ENCODE measurements around the gene GSS. TPM values are rescaled to one million over a fixed set of nuclear protein-coding genes. Genes with fewer than 3 reads are reported as not detected.

Gene GSS
- total RNA-seq (ENCODE audit: unreplicated experiment), result 48.3 TPM
- long read RNA-seq, transcript GSS-201 (13 exons, 1,919 nt), result major isoform, 43 of 59 reads
- long read RNA-seq, partial matches to known transcripts, result 5 of 59 reads
- long read RNA-seq, other reads (novel, unspliced or antisense), result 11 of 59 reads

DNA sequence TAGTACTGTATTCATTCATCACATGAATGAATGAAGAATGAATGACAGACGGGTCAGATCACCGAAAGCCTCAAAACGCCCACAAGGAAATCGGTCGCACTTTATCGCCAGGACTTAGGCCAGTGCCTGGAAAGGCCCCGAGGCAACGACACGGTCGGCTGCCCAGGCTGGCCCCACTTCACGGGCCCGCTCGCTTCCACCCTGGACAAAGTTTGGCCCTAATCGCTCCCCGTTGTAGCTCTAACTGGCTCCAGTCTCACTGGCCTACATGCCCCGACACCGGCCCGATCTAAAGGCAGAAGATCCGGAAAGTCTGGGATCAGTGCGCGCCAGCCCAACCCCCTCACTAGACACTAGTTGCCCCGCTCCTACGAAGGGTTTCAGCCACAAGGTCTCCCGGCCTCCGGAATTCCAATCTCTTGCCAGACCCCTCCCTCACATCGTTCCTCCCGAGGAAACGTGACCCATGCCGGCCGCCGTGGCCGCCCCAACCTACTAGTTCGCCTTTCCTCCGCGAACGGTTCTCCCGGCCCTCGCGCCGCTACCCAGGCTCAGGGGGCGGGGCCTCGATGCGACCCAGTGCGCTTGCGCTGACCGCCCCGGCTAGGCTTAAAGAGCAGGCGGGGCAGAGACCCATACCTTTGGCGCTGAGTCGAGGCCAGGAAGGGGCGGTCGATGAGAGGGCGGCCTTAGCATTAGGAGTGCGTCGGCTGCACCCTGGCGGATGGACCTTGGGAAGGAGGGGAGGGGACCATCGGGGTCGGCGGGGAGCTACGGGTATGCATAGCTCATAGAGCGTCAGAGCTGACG lies at the start of gene GSS, which contains the start of gene MYH7B:
Gene GSS, minus strand, starts transcription at position 576 of the 810 bp plus-strand sequence. CDS start 3,954 bp downstream, outside the sequence.
Gene MYH7B, plus strand, starts transcription at position 638 of the 810 bp plus-strand sequence. CDS start 22,138 bp downstream, outside the sequence.
- Mint-ChIP-seq H3K27me3 (ENCODE audit: unreplicated experiment) (peaks cover 5% of the 10 kb centered on the region), H3K4me3 (ENCODE audit: unreplicated experiment) (peak within 1 kb of the TSS; percentile 95), H3K27ac (ENCODE audit: unreplicated experiment) (peak within 1 kb of the TSS; percentile 95), H3K4me1 (ENCODE audit: unreplicated experiment) (peaks cover 27% of the 10 kb centered on the region), H3K36me3 (ENCODE audit: low read depth, unreplicated experiment) (peaks cover 4% of the 10 kb centered on the region), H3K9me3 (ENCODE audit: unreplicated experiment) (no peaks in the 10 kb centered on the region)
- TF ChIP-seq, protein P1, sequence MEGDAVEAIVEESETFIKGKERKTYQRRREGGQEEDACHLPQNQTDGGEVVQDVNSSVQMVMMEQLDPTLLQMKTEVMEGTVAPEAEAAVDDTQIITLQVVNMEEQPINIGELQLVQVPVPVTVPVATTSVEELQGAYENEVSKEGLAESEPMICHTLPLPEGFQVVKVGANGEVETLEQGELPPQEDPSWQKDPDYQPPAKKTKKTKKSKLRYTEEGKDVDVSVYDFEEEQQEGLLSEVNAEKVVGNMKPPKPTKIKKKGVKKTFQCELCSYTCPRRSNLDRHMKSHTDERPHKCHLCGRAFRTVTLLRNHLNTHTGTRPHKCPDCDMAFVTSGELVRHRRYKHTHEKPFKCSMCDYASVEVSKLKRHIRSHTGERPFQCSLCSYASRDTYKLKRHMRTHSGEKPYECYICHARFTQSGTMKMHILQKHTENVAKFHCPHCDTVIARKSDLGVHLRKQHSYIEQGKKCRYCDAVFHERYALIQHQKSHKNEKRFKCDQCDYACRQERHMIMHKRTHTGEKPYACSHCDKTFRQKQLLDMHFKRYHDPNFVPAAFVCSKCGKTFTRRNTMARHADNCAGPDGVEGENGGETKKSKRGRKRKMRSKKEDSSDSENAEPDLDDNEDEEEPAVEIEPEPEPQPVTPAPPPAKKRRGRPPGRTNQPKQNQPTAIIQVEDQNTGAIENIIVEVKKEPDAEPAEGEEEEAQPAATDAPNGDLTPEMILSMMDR (IDR thresholded peaks at IDR 0.05; ENCODE audit: unreplicated experiment), result no peak
- DNase-seq (ENCODE audit: low spot score), result peak; percentile 100

DNA sequence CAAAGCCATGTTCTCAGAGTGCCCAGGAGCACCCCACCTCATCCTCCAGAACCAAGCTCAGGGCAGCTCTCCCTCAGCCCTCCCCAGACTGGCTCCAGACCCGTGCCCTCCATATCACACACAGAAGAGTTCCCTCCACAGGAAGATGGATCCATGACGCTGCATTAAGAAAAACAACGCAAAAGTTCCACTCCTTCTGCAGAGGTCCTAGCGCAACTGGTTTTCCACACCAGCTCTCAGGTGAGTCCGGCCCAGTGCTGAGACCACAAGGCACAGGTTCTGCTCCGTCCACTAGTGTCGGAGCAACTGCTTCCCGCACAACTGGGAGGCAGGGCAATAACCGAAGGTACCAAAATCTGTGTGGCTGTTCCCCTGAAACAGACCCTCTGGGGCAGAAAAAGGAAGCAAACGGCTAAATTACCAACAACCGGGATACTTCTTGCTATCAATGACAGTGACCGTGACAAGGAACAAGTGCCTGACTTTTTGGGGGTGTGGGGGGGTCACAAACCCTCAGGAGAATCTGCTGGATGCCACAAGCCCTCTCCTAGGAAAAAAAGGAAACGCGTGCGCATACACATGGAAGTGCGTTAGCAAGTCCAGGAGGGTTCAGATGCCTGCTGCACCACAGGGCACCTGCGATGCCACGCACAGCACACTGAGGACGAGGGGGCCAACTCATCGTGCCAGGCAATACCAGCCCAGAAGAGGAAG lies 49.3 kb upstream of the GSS start:
- DNase-seq (ENCODE audit: low spot score), result no peak
- Mint-ChIP-seq H3K9me3 (ENCODE audit: unreplicated experiment) (no peaks in the 10 kb centered on the region), H3K27me3 (ENCODE audit: unreplicated experiment) (peaks cover 6% of the 10 kb centered on the region), H3K4me3 (ENCODE audit: unreplicated experiment) (no peak overlapping the region), H3K36me3 (ENCODE audit: low read depth, unreplicated experiment) (peaks cover 39% of the 10 kb centered on the region), H3K4me1 (ENCODE audit: unreplicated experiment) (no peaks in the 10 kb centered on the region), H3K27ac (ENCODE audit: unreplicated experiment) (no peak overlapping the region)
- TF ChIP-seq, protein P1 (IDR thresholded peaks at IDR 0.05; ENCODE audit: unreplicated experiment), result no peak

DNA sequence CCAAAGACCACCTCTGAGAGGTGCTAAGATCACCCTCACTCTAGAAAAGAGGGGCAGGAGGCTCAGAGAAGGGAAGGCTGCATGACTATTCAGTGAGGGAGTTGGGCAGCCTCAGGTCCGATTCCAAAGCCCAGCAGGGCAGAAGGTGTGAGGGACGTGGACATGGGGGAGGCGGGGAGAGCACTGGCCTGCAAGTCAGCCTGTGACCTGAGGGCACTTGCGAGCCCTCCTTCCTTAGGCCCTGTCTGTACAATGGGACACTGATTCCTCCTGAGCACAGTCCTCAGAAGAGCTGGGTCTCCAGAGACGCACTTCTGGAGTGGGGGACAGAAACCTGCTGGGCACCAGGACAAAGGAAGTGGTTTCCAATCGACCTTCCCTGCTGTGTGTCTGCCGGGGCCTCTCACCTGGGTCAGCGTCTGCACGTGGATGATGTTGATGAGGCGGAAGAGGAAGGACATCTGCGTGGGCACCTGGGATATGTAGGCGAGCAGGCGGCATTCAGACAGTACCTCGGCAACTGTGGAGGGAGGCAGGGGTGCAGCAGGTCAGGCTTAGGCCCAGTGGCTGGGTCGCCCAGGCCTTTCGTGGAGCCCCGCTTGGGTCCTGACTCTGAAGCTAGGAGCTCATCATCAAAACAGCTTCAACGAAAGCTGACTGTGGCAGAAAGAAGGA lies 48.6 kb upstream of the GSS start:
- TF ChIP-seq, protein P1 (IDR thresholded peaks at IDR 0.05; ENCODE audit: unreplicated experiment), result no peak
- DNase-seq (ENCODE audit: low spot score), result no peak
- no peak overlapping the region for H3K27ac Mint-ChIP-seq (ENCODE audit: unreplicated experiment)
- H3K9me3 Mint-ChIP-seq (ENCODE audit: unreplicated experiment), result no peaks in the 10 kb centered on the region
- peaks cover 40% of the 10 kb centered on the region for H3K36me3 Mint-ChIP-seq (ENCODE audit: low read depth, unreplicated experiment)
- no peak overlapping the region for H3K4me3 Mint-ChIP-seq (ENCODE audit: unreplicated experiment)
- H3K27me3 Mint-ChIP-seq (ENCODE audit: unreplicated experiment), result peaks cover 7% of the 10 kb centered on the region
- no peaks in the 10 kb centered on the region for H3K4me1 Mint-ChIP-seq (ENCODE audit: unreplicated experiment)

DNA sequence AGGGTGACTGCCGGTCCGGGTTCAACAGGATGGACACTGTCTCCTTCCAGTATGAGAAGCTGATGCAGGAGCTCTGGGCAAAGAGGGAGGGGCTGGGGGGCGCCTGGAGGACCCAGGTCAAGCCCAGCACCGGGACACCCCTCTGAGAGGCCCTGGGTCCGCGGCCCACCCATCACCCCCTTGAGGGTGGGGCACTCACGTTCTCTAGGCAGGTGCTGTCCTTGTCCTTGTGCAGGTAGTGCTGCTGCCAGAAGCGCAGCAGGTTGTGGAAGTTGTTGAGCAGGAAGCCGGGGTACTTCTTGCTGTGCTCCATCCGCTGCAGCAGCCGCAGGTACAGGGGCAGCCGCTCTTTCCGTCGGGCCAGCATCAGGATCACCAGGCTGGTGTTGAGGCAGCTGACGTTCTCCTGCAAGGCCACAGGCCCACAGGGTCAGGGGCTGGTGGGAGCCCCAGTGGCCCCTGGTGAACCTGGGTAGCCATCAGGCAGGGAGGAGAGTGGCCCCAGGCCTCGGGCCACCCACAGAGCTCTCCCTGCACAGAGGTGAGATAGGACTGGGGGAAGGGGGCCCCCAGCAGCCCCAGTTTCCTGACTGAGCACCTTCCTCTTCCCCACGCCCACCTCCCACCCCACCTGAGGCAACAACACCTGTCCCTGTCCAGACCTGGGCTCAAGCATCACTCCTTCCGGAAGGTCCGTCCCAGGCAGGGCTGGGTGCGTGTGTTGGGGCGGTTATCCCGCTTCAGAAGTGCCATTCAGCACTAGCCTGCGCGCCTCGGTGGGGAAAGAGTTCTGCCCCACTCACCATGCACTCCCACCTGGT lies 47.8 kb upstream of the GSS start:
- no peaks in the 10 kb centered on the region for H3K4me1 Mint-ChIP-seq (ENCODE audit: unreplicated experiment)
- H3K27ac Mint-ChIP-seq (ENCODE audit: unreplicated experiment), result no peak overlapping the region
- H3K27me3 Mint-ChIP-seq (ENCODE audit: unreplicated experiment), result peaks cover 9% of the 10 kb centered on the region
- H3K36me3 Mint-ChIP-seq (ENCODE audit: low read depth, unreplicated experiment), result peaks cover 41% of the 10 kb centered on the region
- no peak overlapping the region for H3K4me3 Mint-ChIP-seq (ENCODE audit: unreplicated experiment)
- TF ChIP-seq, protein P1 (IDR thresholded peaks at IDR 0.05; ENCODE audit: unreplicated experiment), result no peak
- no peak for DNase-seq (ENCODE audit: low spot score)
- no peaks in the 10 kb centered on the region for H3K9me3 Mint-ChIP-seq (ENCODE audit: unreplicated experiment)
